Measurements from ENCODE around the gene ABTB2.

Gene ABTB2

DNA sequence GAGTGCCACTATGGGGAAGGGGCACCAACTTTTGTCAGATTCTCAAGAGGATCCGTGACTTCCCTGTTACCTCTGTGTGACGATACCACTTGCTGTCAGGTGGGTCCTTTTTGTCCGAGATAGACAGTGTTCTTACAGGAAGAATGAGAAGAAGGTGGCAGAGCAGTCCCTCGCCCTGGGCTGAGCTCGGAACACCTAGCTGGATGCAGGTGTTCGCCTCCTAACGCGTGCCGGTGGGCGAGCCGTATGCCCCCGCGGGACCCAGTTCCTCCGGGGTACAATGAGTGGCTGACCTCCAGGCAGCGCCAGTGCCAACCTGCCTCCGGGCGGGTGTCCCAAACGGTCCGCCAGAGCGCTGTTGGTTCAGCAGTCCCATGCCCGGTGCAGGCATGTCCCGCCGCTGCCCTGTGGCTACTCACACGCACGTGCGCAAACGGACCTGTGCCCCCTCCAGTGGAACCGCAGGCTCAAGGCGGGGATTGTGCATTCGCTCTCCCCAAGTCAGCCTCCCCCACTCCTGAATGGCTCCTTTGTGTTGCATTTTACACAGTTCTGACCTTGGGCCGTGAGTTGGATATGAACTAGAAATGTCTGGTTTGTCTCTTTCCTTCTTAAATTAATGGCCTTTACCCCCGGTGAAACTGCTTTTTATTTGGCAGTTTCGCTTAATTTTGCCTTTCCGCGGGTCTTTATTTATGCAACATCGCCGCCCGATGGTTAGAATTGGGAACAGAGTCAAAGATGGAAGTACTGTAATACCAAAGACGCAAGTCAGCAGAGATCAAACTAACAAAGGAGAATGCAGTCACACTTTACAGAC is 1.1 kb upstream of the ABTB2 start:
- TF ChIP-seq, protein P1, sequence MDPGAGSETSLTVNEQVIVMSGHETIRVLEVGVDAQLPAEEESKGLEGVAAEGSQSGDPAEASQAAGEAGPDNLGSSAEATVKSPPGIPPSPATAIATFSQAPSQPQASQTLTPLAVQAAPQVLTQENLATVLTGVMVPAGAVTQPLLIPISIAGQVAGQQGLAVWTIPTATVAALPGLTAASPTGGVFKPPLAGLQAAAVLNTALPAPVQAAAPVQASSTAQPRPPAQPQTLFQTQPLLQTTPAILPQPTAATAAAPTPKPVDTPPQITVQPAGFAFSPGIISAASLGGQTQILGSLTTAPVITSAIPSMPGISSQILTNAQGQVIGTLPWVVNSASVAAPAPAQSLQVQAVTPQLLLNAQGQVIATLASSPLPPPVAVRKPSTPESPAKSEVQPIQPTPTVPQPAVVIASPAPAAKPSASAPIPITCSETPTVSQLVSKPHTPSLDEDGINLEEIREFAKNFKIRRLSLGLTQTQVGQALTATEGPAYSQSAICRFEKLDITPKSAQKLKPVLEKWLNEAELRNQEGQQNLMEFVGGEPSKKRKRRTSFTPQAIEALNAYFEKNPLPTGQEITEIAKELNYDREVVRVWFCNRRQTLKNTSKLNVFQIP (CRISPR knock-in tag; IDR thresholded peaks at IDR 0.05; ENCODE audit: borderline replicate concordance, low read depth), result no peak
- TF ChIP-seq, protein P2, sequence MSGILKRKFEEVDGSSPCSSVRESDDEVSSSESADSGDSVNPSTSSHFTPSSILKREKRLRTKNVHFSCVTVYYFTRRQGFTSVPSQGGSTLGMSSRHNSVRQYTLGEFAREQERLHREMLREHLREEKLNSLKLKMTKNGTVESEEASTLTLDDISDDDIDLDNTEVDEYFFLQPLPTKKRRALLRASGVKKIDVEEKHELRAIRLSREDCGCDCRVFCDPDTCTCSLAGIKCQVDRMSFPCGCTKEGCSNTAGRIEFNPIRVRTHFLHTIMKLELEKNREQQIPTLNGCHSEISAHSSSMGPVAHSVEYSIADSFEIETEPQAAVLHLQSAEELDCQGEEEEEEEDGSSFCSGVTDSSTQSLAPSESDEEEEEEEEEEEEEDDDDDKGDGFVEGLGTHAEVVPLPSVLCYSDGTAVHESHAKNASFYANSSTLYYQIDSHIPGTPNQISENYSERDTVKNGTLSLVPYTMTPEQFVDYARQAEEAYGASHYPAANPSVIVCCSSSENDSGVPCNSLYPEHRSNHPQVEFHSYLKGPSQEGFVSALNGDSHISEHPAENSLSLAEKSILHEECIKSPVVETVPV (CRISPR knock-in tag; IDR thresholded peaks at IDR 0.05), result no peak
- TF ChIP-seq TCF4 (CRISPR knock-in tag; IDR thresholded peaks at IDR 0.05; ENCODE audit: borderline replicate concordance) (peak; percentile 40; the same call in 1 of the 2 replicates), ZNF70 (CRISPR knock-in tag; IDR thresholded peaks at IDR 0.05) (no peak), BACH2 (CRISPR knock-in tag; IDR thresholded peaks at IDR 0.05; ENCODE audit: borderline replicate concordance) (no peak)
- TF ChIP-seq, protein P3, sequence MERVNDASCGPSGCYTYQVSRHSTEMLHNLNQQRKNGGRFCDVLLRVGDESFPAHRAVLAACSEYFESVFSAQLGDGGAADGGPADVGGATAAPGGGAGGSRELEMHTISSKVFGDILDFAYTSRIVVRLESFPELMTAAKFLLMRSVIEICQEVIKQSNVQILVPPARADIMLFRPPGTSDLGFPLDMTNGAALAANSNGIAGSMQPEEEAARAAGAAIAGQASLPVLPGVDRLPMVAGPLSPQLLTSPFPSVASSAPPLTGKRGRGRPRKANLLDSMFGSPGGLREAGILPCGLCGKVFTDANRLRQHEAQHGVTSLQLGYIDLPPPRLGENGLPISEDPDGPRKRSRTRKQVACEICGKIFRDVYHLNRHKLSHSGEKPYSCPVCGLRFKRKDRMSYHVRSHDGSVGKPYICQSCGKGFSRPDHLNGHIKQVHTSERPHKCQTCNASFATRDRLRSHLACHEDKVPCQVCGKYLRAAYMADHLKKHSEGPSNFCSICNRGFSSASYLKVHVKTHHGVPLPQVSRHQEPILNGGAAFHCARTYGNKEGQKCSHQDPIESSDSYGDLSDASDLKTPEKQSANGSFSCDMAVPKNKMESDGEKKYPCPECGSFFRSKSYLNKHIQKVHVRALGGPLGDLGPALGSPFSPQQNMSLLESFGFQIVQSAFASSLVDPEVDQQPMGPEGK (CRISPR knock-in tag; IDR thresholded peaks at IDR 0.05; ENCODE audit: borderline replicate concordance), result no peak
- peak; percentile 55 for ATAC-seq

DNA sequence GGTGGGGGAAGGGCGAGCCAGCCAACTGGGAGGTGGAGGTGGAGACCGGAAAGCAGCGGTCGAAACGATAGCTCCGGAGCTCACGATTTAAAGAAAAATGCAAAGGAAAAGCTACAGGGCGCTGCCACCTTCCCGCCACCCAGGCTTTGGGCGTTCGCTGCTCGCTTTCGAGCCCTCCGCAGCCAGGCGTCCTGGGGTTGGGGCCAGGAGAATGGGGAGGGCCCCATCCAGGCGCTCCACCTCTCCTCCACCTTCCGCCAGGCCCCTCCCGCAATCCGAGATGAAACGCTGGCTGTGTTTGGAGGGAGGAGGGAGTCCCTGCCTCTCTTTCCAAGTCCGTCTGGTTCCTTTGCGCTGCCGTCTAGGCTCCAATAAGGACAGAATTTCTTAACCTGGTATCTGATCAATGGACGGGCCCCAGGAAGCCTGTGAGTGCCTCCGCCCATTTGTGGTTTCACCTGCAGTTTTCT is 483 bp upstream of the ABTB2 start:
- ATAC-seq, result peak; percentile 35

DNA sequence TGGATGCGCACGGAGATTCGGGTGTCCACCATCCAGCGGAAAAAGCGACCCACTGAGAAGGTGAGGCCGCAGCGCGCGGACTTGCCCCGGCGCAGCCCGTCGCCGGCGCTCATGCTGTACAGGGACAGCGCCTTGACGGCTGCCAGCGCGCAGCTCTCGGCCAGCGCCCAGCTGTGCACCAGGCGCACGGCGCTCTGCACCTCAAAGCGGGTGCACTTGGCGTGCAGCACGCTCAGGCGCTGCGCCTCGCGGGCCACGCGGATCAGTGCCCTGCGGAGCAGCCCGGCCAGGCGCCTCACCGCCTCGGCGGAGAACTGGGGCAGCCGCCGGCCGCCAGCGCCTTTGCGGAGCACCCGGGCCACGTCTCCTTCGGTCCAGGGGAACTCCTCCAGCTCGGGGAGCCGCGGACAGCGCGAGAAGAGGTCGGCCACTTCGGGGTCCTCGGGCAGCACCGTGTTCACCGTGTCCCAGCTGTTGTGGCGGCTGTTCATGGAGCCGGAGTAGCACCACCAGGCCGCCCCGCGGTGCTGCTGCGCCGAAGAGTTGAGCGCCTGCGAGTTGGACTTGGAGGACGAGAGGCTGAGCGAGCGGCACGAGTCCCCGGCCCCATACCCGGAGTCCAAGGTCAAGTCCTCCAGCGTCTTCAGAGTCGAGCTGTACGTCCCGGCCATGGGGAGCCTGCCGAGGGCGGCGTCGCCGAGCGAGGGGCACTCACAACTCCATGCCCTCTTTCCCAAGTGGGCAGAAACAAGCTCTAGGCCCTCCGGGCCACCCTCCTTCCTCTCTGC is 703 bp downstream of the ABTB2 start:
- peak; percentile 46 for ATAC-seq
- no peak for TF ChIP-seq TOX (CRISPR knock-in tag; IDR thresholded peaks at IDR 0.05; ENCODE audit: borderline replicate concordance)
- TF ChIP-seq OSR1 (CRISPR knock-in tag; IDR thresholded peaks at IDR 0.05), result no peak
- TF ChIP-seq, protein P2 (CRISPR knock-in tag; IDR thresholded peaks at IDR 0.05), result no peak
- TF ChIP-seq, protein P4, sequence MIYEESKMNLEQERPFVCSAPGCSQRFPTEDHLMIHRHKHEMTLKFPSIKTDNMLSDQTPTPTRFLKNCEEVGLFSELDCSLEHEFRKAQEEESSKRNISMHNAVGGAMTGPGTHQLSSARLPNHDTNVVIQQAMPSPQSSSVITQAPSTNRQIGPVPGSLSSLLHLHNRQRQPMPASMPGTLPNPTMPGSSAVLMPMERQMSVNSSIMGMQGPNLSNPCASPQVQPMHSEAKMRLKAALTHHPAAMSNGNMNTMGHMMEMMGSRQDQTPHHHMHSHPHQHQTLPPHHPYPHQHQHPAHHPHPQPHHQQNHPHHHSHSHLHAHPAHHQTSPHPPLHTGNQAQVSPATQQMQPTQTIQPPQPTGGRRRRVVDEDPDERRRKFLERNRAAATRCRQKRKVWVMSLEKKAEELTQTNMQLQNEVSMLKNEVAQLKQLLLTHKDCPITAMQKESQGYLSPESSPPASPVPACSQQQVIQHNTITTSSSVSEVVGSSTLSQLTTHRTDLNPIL (CRISPR knock-in tag; IDR thresholded peaks at IDR 0.05; ENCODE audit: low read depth), result no peak
- TF ChIP-seq PPARA (CRISPR knock-in tag; IDR thresholded peaks at IDR 0.05; ENCODE audit: borderline replicate concordance), result no peak
- no peak for TF ChIP-seq CSDC2 (CRISPR knock-in tag; IDR thresholded peaks at IDR 0.05)
- TF ChIP-seq BACH2 (CRISPR knock-in tag; IDR thresholded peaks at IDR 0.05; ENCODE audit: borderline replicate concordance), result no peak
- no peak for TF ChIP-seq ZNF8 (CRISPR knock-in tag; IDR thresholded peaks at IDR 0.05)
- no peak for TF ChIP-seq ISL1 (CRISPR knock-in tag; IDR thresholded peaks at IDR 0.05)
- no peak for TF ChIP-seq ARNTL (CRISPR knock-in tag; IDR thresholded peaks at IDR 0.05; ENCODE audit: borderline replicate concordance, low read depth)
- TF ChIP-seq ZNF565 (CRISPR knock-in tag; conservative IDR thresholded peaks at IDR 0.05; ENCODE audit: low read depth), result no peak
- TF ChIP-seq, protein P3 (CRISPR knock-in tag; IDR thresholded peaks at IDR 0.05; ENCODE audit: borderline replicate concordance), result no peak

More for the DNA sequence above, 483 bp upstream of the ABTB2 start:
- TF ChIP-seq ZC3H10 (CRISPR knock-in tag; IDR thresholded peaks at IDR 0.05) (no peak), ZNF70 (CRISPR knock-in tag; IDR thresholded peaks at IDR 0.05) (no peak), ARNTL (CRISPR knock-in tag; IDR thresholded peaks at IDR 0.05; ENCODE audit: borderline replicate concordance, low read depth) (no peak), SNAI2 (CRISPR knock-in tag; IDR thresholded peaks at IDR 0.05) (no peak), CSDC2 (CRISPR knock-in tag; IDR thresholded peaks at IDR 0.05) (no peak), PPARA (CRISPR knock-in tag; IDR thresholded peaks at IDR 0.05; ENCODE audit: borderline replicate concordance) (no peak), BACH2 (CRISPR knock-in tag; IDR thresholded peaks at IDR 0.05; ENCODE audit: borderline replicate concordance) (no peak), RARB (CRISPR knock-in tag; IDR thresholded peaks at IDR 0.05) (no peak), OSR1 (CRISPR knock-in tag; IDR thresholded peaks at IDR 0.05) (no peak), ZNF565 (CRISPR knock-in tag; conservative IDR thresholded peaks at IDR 0.05; ENCODE audit: low read depth) (no peak)
- TF ChIP-seq, protein P3 (CRISPR knock-in tag; IDR thresholded peaks at IDR 0.05; ENCODE audit: borderline replicate concordance), result no peak
- TF ChIP-seq, protein P2 (CRISPR knock-in tag; IDR thresholded peaks at IDR 0.05), result no peak

Data from SK-N-SH treated with all-trans-retinoic acid at 6 μM for 48 hours (cell line).